H1 (cell line): ENCODE results near the gene UCKL1. TPM values are rescaled to one million over a fixed set of nuclear protein-coding genes. Genes with fewer than 3 reads are reported as not detected.
A peak's percentile ranks its signal among the peaks of the same experiment; 100 is the strongest.

ENCODE experiments used
- CTCF ChIA-PET: fragments of 300-600 bp; sonication (Branson Sonifier 250); formaldehyde crosslinking; loops from one replicate; lab custom pipeline; 2021; ENCODE audit not compliant: partially characterized antibody; lab: Charles Lee
- POLR2A ChIA-PET: fragments of 300-600 bp; sonication (Branson Sonifier 250); formaldehyde crosslinking; loops from one replicate; lab custom pipeline; 2021; ENCODE audit warnings: inconsistent platforms; ENCODE audit not compliant: partially characterized antibody; lab: Charles Lee
- DNase-seq, 2 experiments: peaks; one replicate each; pipeline versions ENCODE4 v3.0.0 to v3.0.0-alpha.2; 2010 to 2022; ENCODE audit warnings: low spot score in 2 of 2, low read depth in 1 of 2, mixed read lengths in 1 of 2
- FAIRE-seq: peaks from 2 replicates; lab custom pipeline; 2011; peaks lifted over from hg19 to GRCh38; lab: Jason Lieb, UNC
- H2AFZ ChIP-seq: 2 replicates; pipeline ENCODE4 v1.8.1; 2012; ENCODE audit warnings: low read length, inconsistent platforms
- H2AK5ac ChIP-seq: 2 replicates; pipeline ENCODE4 v1.6.1; 2013; ENCODE audit warnings: low read depth, low read length
- H2BK120ac ChIP-seq: replicated peaks from 2 replicates; pipeline ENCODE3; 2013; ENCODE audit warnings: low read depth, low read length, inconsistent platforms
- H2BK12ac ChIP-seq: 2 replicates; pipeline ENCODE4 v1.6.1; 2013; ENCODE audit warnings: low read depth, low read length
- H2BK15ac ChIP-seq: 2 replicates; pipeline ENCODE4 v1.6.1; 2013; ENCODE audit warnings: low read length
- H2BK20ac ChIP-seq: 2 replicates; pipeline ENCODE4 v1.6.1; 2013; ENCODE audit warnings: low read length
- H2BK5ac ChIP-seq: 2 replicates; pipeline ENCODE4 v1.6.1; 2013; ENCODE audit warnings: low read depth, low read length
- H3K14ac ChIP-seq: 2 replicates; pipeline ENCODE4 v1.6.1; 2013; ENCODE audit warnings: inconsistent platforms; ENCODE audit not compliant: insufficient read length
- H3K18ac ChIP-seq: 2 replicates; pipeline ENCODE4 v1.6.1; 2013; ENCODE audit warnings: low read length; ENCODE audit errors: extremely low read depth
- H3K23ac ChIP-seq: 2 replicates; pipeline ENCODE4 v1.6.1; 2013; ENCODE audit warnings: inconsistent platforms; ENCODE audit not compliant: insufficient read length
- H3K23me2 ChIP-seq: 2 replicates; pipeline ENCODE4 v1.6.1; 2013; ENCODE audit warnings: low read depth, low read length
- H3K27ac ChIP-seq: 2 replicates; pipeline ENCODE4 v1.6.1; 2011; ENCODE audit warnings: low read depth, low read length, inconsistent platforms
- H3K27me3 ChIP-seq, 4 experiments: replicated peaks in 1 of 4; 1 replicate in 1 of 4; 2 replicates in 3 of 4; pipeline versions ENCODE4 v1.6.1 to v1.8.1; 2011 to 2013; ENCODE audit warnings: low read length in 3 of 4, mild to moderate bottlenecking in 3 of 4, inconsistent platforms in 2 of 4, mixed read lengths in 2 of 4, moderate library complexity in 1 of 4; ENCODE audit not compliant: control insufficient read depth in 3 of 4, insufficient read depth in 3 of 4; ENCODE audit errors: extremely low read depth in 1 of 4
- H3K36me3 ChIP-seq, 4 experiments: 2 replicates each; pipeline versions ENCODE4 v1.6.1 to v1.8.1; 2011 to 2013; ENCODE audit warnings: mild to moderate bottlenecking in 4 of 4, low read length in 3 of 4, moderate library complexity in 2 of 4, control low read depth in 1 of 4, inconsistent platforms in 1 of 4; ENCODE audit not compliant: insufficient read depth in 4 of 4, control insufficient read depth in 2 of 4
- H3K4ac ChIP-seq: replicated peaks from 2 replicates; pipeline ENCODE3; 2013; ENCODE audit warnings: low read length, low read depth, mixed read lengths, inconsistent platforms; ENCODE audit not compliant: insufficient read length
- H3K4me1 ChIP-seq, 4 experiments: replicated peaks in 1 of 4; 1 replicate in 1 of 4; 2 replicates in 3 of 4; pipeline versions ENCODE4 v1.6.1 to v1.8.1; 2011 to 2013; ENCODE audit warnings: low read length in 3 of 4, inconsistent platforms in 2 of 4, mixed read lengths in 1 of 4; ENCODE audit not compliant: insufficient read depth in 4 of 4, control insufficient read depth in 3 of 4
- H3K4me2 ChIP-seq, 2 experiments: 2 replicates each; pipeline versions ENCODE4 v1.6.1 to v1.8.1; 2011 to 2013; ENCODE audit warnings: low read depth in 2 of 2, low read length in 2 of 2, control low read depth in 1 of 2, inconsistent platforms in 1 of 2, mild to moderate bottlenecking in 1 of 2; ENCODE audit not compliant: insufficient read depth in 1 of 2
- H3K4me3 ChIP-seq, 4 experiments: fragments of 200-600, 300-600 bp in 1 of 4; sonication (generic), shearing (Covaris generic), sonication (Bioruptor Twin) in 1 of 4; 2 replicates each; pipeline versions ENCODE4 v1.5.1 to v1.8.1; 2011 to 2016; ENCODE audit warnings: low read length in 4 of 4, low read depth in 3 of 4, control low read depth in 2 of 4, inconsistent platforms in 2 of 4, mild to moderate bottlenecking in 2 of 4, mixed read lengths in 1 of 4, moderate library complexity in 1 of 4; ENCODE audit not compliant: insufficient read depth in 2 of 4; ENCODE audit errors: extremely low read depth in 1 of 4
- H3K56ac ChIP-seq: replicated peaks from 2 replicates; pipeline ENCODE3; 2013; ENCODE audit warnings: low read depth, mild to moderate bottlenecking, mixed read lengths, low read length, inconsistent platforms; ENCODE audit not compliant: insufficient read length
- H3K79me1 ChIP-seq: 2 replicates; pipeline ENCODE4 v1.6.1; 2013; ENCODE audit warnings: low read depth, low read length, control low read depth
- H3K79me2 ChIP-seq, 2 experiments: 2 replicates each; pipeline versions ENCODE4 v1.6.1 to v1.8.1; 2012 to 2013; ENCODE audit warnings: low read length in 2 of 2, mild to moderate bottlenecking in 2 of 2, inconsistent platforms in 1 of 2; ENCODE audit not compliant: insufficient read depth in 2 of 2, control insufficient read depth in 1 of 2
- H3K9ac ChIP-seq, 4 experiments: replicated peaks in 1 of 4; 1 replicate in 1 of 4; 2 replicates in 3 of 4; pipeline versions ENCODE4 v1.6.1 to v1.8.1; 2011 to 2013; ENCODE audit warnings: low read depth in 3 of 4, low read length in 3 of 4, control low read depth in 2 of 4, mild to moderate bottlenecking in 2 of 4, moderate library complexity in 2 of 4, inconsistent platforms in 1 of 4; ENCODE audit errors: extremely low read depth in 1 of 4
- H3K9me3 ChIP-seq, 2 experiments: 2 replicates each; pipeline versions ENCODE4 v1.6.1 to v1.8.1; 2012 to 2013; ENCODE audit warnings: mild to moderate bottlenecking in 2 of 2, moderate library complexity in 2 of 2, control low read depth in 1 of 2, inconsistent platforms in 1 of 2, low read depth in 1 of 2, low read length in 1 of 2, mixed read lengths in 1 of 2; ENCODE audit not compliant: insufficient read depth in 2 of 2
- H4K20me1 ChIP-seq, 2 experiments: replicated peaks in 1 of 2; 2 replicates each; pipeline versions ENCODE3 to v1.8.1; 2011 to 2013; ENCODE audit warnings: inconsistent platforms in 2 of 2, low read length in 2 of 2, mild to moderate bottlenecking in 1 of 2; ENCODE audit not compliant: insufficient read depth in 2 of 2, control insufficient read depth in 1 of 2
- H4K5ac ChIP-seq: 2 replicates; pipeline ENCODE4 v1.6.1; 2013; ENCODE audit warnings: low read length, low read depth, mixed read lengths, inconsistent platforms; ENCODE audit not compliant: insufficient read length
- H4K8ac ChIP-seq: 2 replicates; pipeline ENCODE4 v1.8.0; 2013; ENCODE audit warnings: mild to moderate bottlenecking, moderate library complexity, low read length, inconsistent platforms; ENCODE audit not compliant: insufficient read depth; ENCODE audit errors: extremely low read depth
- H4K91ac ChIP-seq: replicated peaks from 2 replicates; pipeline ENCODE3; 2013; ENCODE audit warnings: low read length, mixed read lengths, inconsistent platforms; ENCODE audit not compliant: insufficient read length
- CHD2 ChIP-seq: IDR thresholded peaks from 2 replicates; pipeline ENCODE4 v1.6.1; 2012; ENCODE audit warnings: low read length, improper control_type of control experiment
- CTCF ChIP-seq, 3 experiments: IDR thresholded peaks; 1 replicate in 2 of 3; 2 replicates in 1 of 3; pipeline versions ENCODE4 v1.5.1 to v1.6.1; 2011; ENCODE audit warnings: low read length in 3 of 3, mild to moderate bottlenecking in 3 of 3, inconsistent platforms in 2 of 3, low read depth in 1 of 3, moderate library complexity in 1 of 3; ENCODE audit not compliant: insufficient read depth in 1 of 3; ENCODE audit errors: control extremely low read depth in 1 of 3
- E2F6 ChIP-seq: IDR thresholded peaks from 2 replicates; pipeline ENCODE4 v1.6.1; 2012; ENCODE audit warnings: inconsistent platforms
- GTF2F1 ChIP-seq: IDR thresholded peaks from 2 replicates; pipeline ENCODE4 v1.6.1; 2012; ENCODE audit warnings: low read depth, low read length, improper control_type of control experiment, borderline replicate concordance
- JUN ChIP-seq: IDR thresholded peaks from 2 replicates; pipeline ENCODE4 v1.6.1; 2011; ENCODE audit warnings: low read depth, mild to moderate bottlenecking, improper control_type of control experiment, low read length
- POU5F1 ChIP-seq: IDR thresholded peaks from 2 replicates; pipeline ENCODE4 v1.6.1; 2011; ENCODE audit warnings: low read depth, mild to moderate bottlenecking, low read length, moderate library complexity
- SAP30 ChIP-seq: fragments of 300-600 bp; sonication (generic); IDR thresholded peaks from 2 replicates; pipeline ENCODE4 v1.7.1; 2012; ENCODE audit warnings: low read length, moderate library complexity, mild to moderate bottlenecking, inconsistent platforms; ENCODE audit not compliant: insufficient read depth, insufficient replicate concordance
- WGBS, 2 experiments: shearing (Covaris generic) in 1 of 2; methylation state at CpG; one replicate each; pipeline versions ENCODE4 v1.1.6 to v1.1.7; 2013 to 2015; ENCODE audit warnings: low lambda C conversion rate in 2 of 2, mixed read lengths in 2 of 2, inconsistent platforms in 1 of 2, low coverage in 1 of 2, missing lambda C conversion rate in 1 of 2; ENCODE audit not compliant: insufficient replicate concordance in 2 of 2, insufficient coverage in 1 of 2, insufficient read length in 1 of 2; ENCODE audit errors: extremely low coverage in 1 of 2, missing lambda C conversion rate in 1 of 2; 5-methylcytosine and 5-hydroxymethylcytosine counted together
- polyA plus RNA-seq, 7 experiments: library from polyadenylated mRNA; depleted of rRNA in 3 of 7; stranded (reverse) in 5 of 7; unstranded in 2 of 7; fragments of >200 nt in 5 of 7; fragments of 200-250 nt in 2 of 7; gene quantifications; 1 replicate in 5 of 7; 2 replicates in 1 of 7; 4 replicates in 1 of 7; pipeline versions ENCODE4 v1.2.1 to v1.2.3, GENCODE V29; 2011 to 2013; ENCODE audit warnings: missing spikeins in 2 of 7, mixed read lengths in 2 of 7
- total RNA-seq: library from RNA; stranded (reverse); fragmentation: NEBNext Ultra II Directional; extraction: Animal tissue kit (Norgen Biotek cat#: 25700); gene quantifications from 2 replicates; pipeline ENCODE4 v1.2.1, GENCODE V29; 2021

UCKL1 gene
- total and polyA plus RNA-seq, 2 of the 8 experiments (the other 6 are each of a cell fraction or from before 2014, with no cell fraction given), result 36.5 to 91.2 TPM

- Histone ChIP-seq H3K4me2 (peak overlapping the region; percentile 5 to 93), H3K56ac (no peak overlapping the region), H2BK12ac (peak overlapping the region; percentile 75; the same call in 1 of the 2 replicates), H3K79me1 (no peaks in the 10 kb centered on the region), H4K5ac (peak overlapping the region; percentile 83), H3K14ac (no peak overlapping the region), H3K18ac (peak overlapping the region; percentile 60), H2AK5ac (no peak overlapping the region), H3K23ac (no peak overlapping the region), H3K27me3 (peaks cover 0 to 12% (median 2%) of the 10 kb centered on the region in 4 experiments; a peak in 2 of 7 replicates), H3K79me2 (no peaks in the 10 kb centered on the region), H4K8ac (peak overlapping the region; percentile 53), H4K91ac (peak overlapping the region; percentile 65), H2BK5ac (no peak overlapping the region; the same call in 1 of the 2 replicates), H2BK15ac (peak overlapping the region; percentile 72; the same call in 1 of the 2 replicates), H3K4ac (no peak overlapping the region), H4K20me1 (peaks cover 2 to 10% of the 10 kb centered on the region in 2 experiments), H3K27ac (no peak overlapping the region), H3K23me2 (peaks cover 11% of the 10 kb centered on the region; the same call in 1 of the 2 replicates), H2BK20ac (no peak overlapping the region), H3K4me3 (peak overlapping the region; percentile 18 to 61 (median 52); a peak in 7 of 8 replicates), H3K9me3 (no peaks in the 10 kb centered on the region), H2BK120ac (no peak overlapping the region), H3K9ac (no peak overlapping the region), H3K4me1 (peaks cover 0 to 14% (median 8%) of the 10 kb centered on the region in 4 experiments; a peak in 6 of 7 replicates), H2AFZ (peak overlapping the region; percentile 78; the same call in 1 of the 2 replicates), H3K36me3 (no peaks in the 10 kb centered on the region)
- WGBS, 2 experiments, result 9% methylated on average over 34 of the region's 37 CpGs; no CpG with 5 or more reads in 1 of the 2 experiments
- DNase-seq (peak in 1 of 2 experiments; percentile 98), FAIRE-seq (no peak)
- ChIA-PET CTCF (interaction anchor here (0.6 to 5.0 kb wide), 43 partner anchors 8 to 490 kb away, joined by 3 to 58 read pairs (median 4); partner anchors contain the start of genes C20orf204, DNAJC5 and UCKL1), POLR2A (interaction anchor here (0.6 to 2.2 kb wide), 14 partner anchors 10 to 1066 kb away, joined by 3 to 10 read pairs (median 3); partner anchors contain the start of genes PPDPF, TPD52L2 and UCKL1)
- no peak for TF ChIP-seq SAP30
- TF ChIP-seq POU5F1, result no peak
- 0 out of 2 replicates have a peak, but pooled peaks have one; percentile 47 for TF ChIP-seq E2F6
- no peak for TF ChIP-seq JUN
- TF ChIP-seq CTCF (IDR thresholded peaks at IDR 0.05; ENCODE audit: control extremely low read depth in 1 of 3, insufficient read depth in 1 of 3, low read depth in 1 of 3, low read length in 3 of 3), result peak; percentile 88 to 93 (median 89)
- TF ChIP-seq GTF2F1, result no peak
- TF ChIP-seq CHD2, result 0 out of 2 replicates have a peak, but pooled peaks have one; percentile 26
These were observed 17.6 kb upstream of the UCKL1 start for GRCh38 chr20:63973636-63974401.
